ENCODE data around the gene TEDC2. TPM values are rescaled to one million over a fixed set of nuclear protein-coding genes. Genes with fewer than 3 reads are reported as not detected.
"Not testable (repeated sequence)": the region's sequence is repeated elsewhere in the genome, so short reads cannot be mapped to it uniquely, and the experiment has no call there.

Gene TEDC2
- polyA plus RNA-seq, 1 of the 3 experiments (the other 2 are of a cell fraction), result 15.6 TPM

DNA sequence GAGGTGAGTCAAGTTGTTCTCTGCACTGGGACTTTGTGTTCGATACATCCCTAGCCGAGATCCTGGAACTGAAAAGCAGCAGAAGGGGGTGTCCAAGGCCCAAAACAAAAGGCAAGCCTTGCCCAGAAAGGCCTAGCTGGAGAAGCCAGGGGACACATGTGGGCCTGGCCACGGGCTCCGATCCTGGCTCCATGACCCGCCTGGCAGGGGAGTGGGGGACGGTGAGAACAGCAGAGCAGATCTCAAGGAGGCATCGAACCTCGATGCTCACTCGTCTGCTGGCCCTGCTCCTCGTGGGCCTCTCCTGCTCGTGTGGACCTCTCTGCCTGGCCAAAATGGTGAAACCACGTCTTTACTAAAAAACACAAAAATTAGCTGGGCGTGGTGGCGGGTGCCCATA lies 21.8 kb upstream of the TEDC2 start:
- Histone ChIP-seq H3K9ac (no peak overlapping the region), H3K4me2 (no peak overlapping the region), H2AFZ (ENCODE audit: low read depth) (no peak overlapping the region), H3K4me3 (ENCODE audit: low read depth in 2 of 2, low read length in 1 of 2) (no peak overlapping the region), H3K27me3 (ENCODE audit: insufficient read depth) (no peaks in the 10 kb centered on the region), H3K36me3 (replicated peaks in 1 of 2; ENCODE audit: control insufficient read depth in 1 of 2, insufficient read depth in 2 of 2, low read length in 1 of 2) (peaks cover 32 to 45% of the 10 kb centered on the region in 2 experiments), H4K20me1 (ENCODE audit: insufficient read depth) (no peaks in the 10 kb centered on the region), H3F3A (replicated peaks; ENCODE audit: insufficient read depth) (peaks cover 3% of the 10 kb centered on the region), H3K27ac (ENCODE audit: low read depth in 2 of 2, low read length in 1 of 2) (no peak overlapping the region), H3K4me1 (ENCODE audit: control insufficient read depth in 1 of 2, insufficient read depth in 2 of 2, low read depth in 1 of 2, low read length in 1 of 2) (no peaks in the 10 kb centered on the region), H3K79me2 (ENCODE audit: insufficient read depth) (peaks cover 27% of the 10 kb centered on the region; the same call in 1 of the 2 replicates), H3K9me3 (no peaks in the 10 kb centered on the region), H3K9me2 (no peaks in the 10 kb centered on the region)
- WGBS (ENCODE audit: low lambda C conversion rate), result 98% methylated on average over 14 of the region's 14 CpGs
- TF ChIP-seq, protein P1, sequence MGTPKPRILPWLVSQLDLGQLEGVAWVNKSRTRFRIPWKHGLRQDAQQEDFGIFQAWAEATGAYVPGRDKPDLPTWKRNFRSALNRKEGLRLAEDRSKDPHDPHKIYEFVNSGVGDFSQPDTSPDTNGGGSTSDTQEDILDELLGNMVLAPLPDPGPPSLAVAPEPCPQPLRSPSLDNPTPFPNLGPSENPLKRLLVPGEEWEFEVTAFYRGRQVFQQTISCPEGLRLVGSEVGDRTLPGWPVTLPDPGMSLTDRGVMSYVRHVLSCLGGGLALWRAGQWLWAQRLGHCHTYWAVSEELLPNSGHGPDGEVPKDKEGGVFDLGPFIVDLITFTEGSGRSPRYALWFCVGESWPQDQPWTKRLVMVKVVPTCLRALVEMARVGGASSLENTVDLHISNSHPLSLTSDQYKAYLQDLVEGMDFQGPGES (IDR thresholded peaks at IDR 0.05; ENCODE audit: low read depth, low read length), result no peak
- TF ChIP-seq MXI1 (IDR thresholded peaks at IDR 0.05; ENCODE audit: low read depth, low read length) (no peak), TCF12 (IDR thresholded peaks at IDR 0.05) (no peak), POLR2AphosphoS5 (IDR thresholded peaks at IDR 0.05; ENCODE audit: low read depth, low read length) (no peak)
- ChIA-PET CTCF (interaction anchor here (1.0 kb wide), 1 partner anchor 63 kb away, joined by 4 read pairs; no protein-coding TSS in a partner anchor), POLR2A (no interaction called here)
- DNase-seq, result no peak

DNA sequence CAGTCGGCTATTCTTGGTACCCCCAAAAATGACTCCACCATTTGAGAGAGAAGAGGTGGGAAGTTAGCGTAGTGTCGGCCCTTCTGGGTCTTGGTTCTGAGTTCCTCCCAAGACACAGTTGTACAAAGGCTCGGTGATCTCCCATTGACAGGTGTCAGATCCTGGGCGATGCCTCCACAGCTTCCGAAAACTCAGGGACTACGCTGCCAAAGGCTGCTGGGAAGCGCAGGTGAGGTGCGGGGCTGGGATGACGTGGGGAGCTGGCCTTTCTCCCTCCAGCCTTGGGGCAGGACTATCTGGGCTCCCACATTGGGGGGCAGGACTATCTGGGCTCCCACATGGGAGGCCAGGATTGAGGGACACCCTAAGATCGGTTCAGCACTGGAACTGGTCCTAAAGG lies 20.3 kb upstream of the TEDC2 start:
- H3K36me3 ChIP-seq (replicated peaks in 1 of 2; ENCODE audit: control insufficient read depth in 1 of 2, insufficient read depth in 2 of 2, low read length in 1 of 2), result peaks cover 31 to 37% of the 10 kb centered on the region in 2 experiments
- ChIA-PET CTCF (interaction anchor here (0.7 to 2.6 kb wide), 4 partner anchors 9 to 100 kb away, joined by 3 to 16 read pairs (median 6); partner anchors contain the start of gene CCNF), POLR2A (interaction anchor here (0.7 kb wide), 1 partner anchor 234 kb away, joined by 3 read pairs; no protein-coding TSS in a partner anchor)
- H3K27ac ChIP-seq (ENCODE audit: low read depth in 2 of 2, low read length in 1 of 2), result no peak overlapping the region
- peaks cover 3% of the 10 kb centered on the region for H3F3A ChIP-seq (replicated peaks; ENCODE audit: insufficient read depth)
- H3K27me3 ChIP-seq (ENCODE audit: insufficient read depth), result no peaks in the 10 kb centered on the region
- WGBS (ENCODE audit: low lambda C conversion rate), result 100% methylated on average over 4 of the region's 11 CpGs
- no peak overlapping the region for H3K4me2 ChIP-seq
- no peak for DNase-seq
- no peaks in the 10 kb centered on the region for H3K9me2 ChIP-seq
- H3K4me3 ChIP-seq (ENCODE audit: low read depth in 2 of 2, low read length in 1 of 2), result no peak overlapping the region
- peaks cover 15% of the 10 kb centered on the region; the same call in 1 of the 2 replicates for H3K79me2 ChIP-seq (ENCODE audit: insufficient read depth)
- no peaks in the 10 kb centered on the region for H4K20me1 ChIP-seq (ENCODE audit: insufficient read depth)
- H3K4me1 ChIP-seq (ENCODE audit: control insufficient read depth in 1 of 2, insufficient read depth in 2 of 2, low read depth in 1 of 2, low read length in 1 of 2), result no peaks in the 10 kb centered on the region
- H2AFZ ChIP-seq (ENCODE audit: low read depth), result no peak overlapping the region
- no peaks in the 10 kb centered on the region for H3K9me3 ChIP-seq
- no peak overlapping the region for H3K9ac ChIP-seq
- no peak for TF ChIP-seq MXI1 (IDR thresholded peaks at IDR 0.05; ENCODE audit: low read depth, low read length)
- TF ChIP-seq, protein P2, sequence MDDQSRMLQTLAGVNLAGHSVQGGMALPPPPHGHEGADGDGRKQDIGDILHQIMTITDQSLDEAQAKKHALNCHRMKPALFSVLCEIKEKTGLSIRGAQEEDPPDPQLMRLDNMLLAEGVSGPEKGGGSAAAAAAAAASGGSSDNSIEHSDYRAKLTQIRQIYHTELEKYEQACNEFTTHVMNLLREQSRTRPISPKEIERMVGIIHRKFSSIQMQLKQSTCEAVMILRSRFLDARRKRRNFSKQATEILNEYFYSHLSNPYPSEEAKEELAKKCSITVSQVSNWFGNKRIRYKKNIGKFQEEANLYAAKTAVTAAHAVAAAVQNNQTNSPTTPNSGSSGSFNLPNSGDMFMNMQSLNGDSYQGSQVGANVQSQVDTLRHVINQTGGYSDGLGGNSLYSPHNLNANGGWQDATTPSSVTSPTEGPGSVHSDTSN (IDR thresholded peaks at IDR 0.05), result no peak
- no peak for TF ChIP-seq FOXM1 (IDR thresholded peaks at IDR 0.05; ENCODE audit: low read depth)

DNA sequence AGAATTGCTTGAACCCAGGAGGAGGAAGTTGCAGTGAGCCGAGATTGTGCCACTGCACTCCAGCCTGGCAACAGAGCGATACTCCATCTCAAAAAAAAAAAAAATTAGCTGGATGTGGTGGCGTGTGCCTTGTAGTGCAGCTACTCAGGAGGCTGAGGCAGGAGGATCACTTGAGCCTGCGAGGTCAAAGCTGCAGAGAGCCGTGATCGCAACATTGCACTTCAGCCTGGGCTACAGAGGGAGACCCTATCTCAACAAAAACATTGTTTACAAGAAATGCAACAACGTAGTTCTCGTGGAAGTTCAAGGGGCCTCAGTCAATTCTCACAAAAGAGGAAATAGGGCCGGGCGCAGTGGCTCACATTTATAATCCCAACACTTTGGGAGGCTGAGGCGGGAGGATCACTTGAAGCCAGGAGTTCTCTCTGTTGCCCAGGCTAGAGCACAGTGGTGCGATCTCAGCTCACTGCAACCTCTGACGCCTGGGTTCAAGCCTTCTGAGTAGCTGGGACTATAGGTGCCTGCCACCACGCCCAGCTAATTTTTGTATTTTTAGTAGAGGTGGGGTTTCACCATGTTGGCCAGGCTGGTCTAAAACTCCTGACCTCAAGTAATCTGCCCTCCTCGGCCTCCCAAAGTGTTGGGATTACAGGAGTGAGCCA lies 18.6 kb upstream of the TEDC2 start:
- not testable (repeated sequence) for H3K79me2 ChIP-seq (ENCODE audit: insufficient read depth); H3K4me3 ChIP-seq (ENCODE audit: low read depth in 2 of 2, low read length in 1 of 2); H3K27me3 ChIP-seq (ENCODE audit: insufficient read depth); H3K27ac ChIP-seq (ENCODE audit: low read depth in 2 of 2, low read length in 1 of 2); H3K9ac ChIP-seq; H3K9me2 ChIP-seq; H3K9me3 ChIP-seq; DNase-seq; H3F3A ChIP-seq (replicated peaks; ENCODE audit: insufficient read depth); H4K20me1 ChIP-seq (ENCODE audit: insufficient read depth); H3K4me2 ChIP-seq; H2AFZ ChIP-seq (ENCODE audit: low read depth); H3K4me1 ChIP-seq (ENCODE audit: control insufficient read depth in 1 of 2, insufficient read depth in 2 of 2, low read depth in 1 of 2, low read length in 1 of 2)
- WGBS (ENCODE audit: low lambda C conversion rate), result 97% methylated on average over 13 of the region's 15 CpGs
- peaks cover 32 to 38% of the 10 kb centered on the region in 2 experiments for H3K36me3 ChIP-seq (replicated peaks in 1 of 2; ENCODE audit: control insufficient read depth in 1 of 2, insufficient read depth in 2 of 2, low read length in 1 of 2)
- ChIA-PET CTCF (interaction anchor here (1.5 to 2.6 kb wide), 3 partner anchors 11 to 60 kb away, joined by 4 to 16 read pairs (median 7); partner anchors contain the start of gene CCNF), POLR2A (interaction anchor here (0.6 kb wide), 1 partner anchor 90 kb away, joined by 5 read pairs; no protein-coding TSS in a partner anchor)
